Large intestine (tissue), 3 donors: ENCODE measurements around the gene DGAT2L6. TPM values are rescaled to one million over a fixed set of nuclear protein-coding genes. Genes with fewer than 3 reads are reported as not detected.
"Not testable (repeated sequence)": the region's sequence is repeated elsewhere in the genome, so short reads cannot be mapped to it uniquely, and the experiment has no call there.

ENCODE experiments used
- DNase-seq, 2 donors: peaks; one replicate each; pipeline versions ENCODE4 v3.0.0 to v3.0.0-alpha.2; 2013
- H3K27ac ChIP-seq: one replicate; pipeline ENCODE4 v1.5.1; 2013; ENCODE audit warnings: low read length
- H3K27me3 ChIP-seq: 2 replicates; pipeline ENCODE4 v1.6.1; 2013; ENCODE audit warnings: low read length; ENCODE audit not compliant: control insufficient read depth, insufficient read depth
- H3K36me3 ChIP-seq: 2 replicates; pipeline ENCODE4 v1.6.1; 2013; ENCODE audit warnings: low read length; ENCODE audit not compliant: control insufficient read depth, insufficient read depth
- H3K4me1 ChIP-seq: one replicate; pipeline ENCODE4 v1.6.1; 2013; ENCODE audit warnings: low read length; ENCODE audit not compliant: control insufficient read depth, insufficient read depth
- H3K4me3 ChIP-seq: one replicate; pipeline ENCODE4 v1.5.1; 2013; ENCODE audit warnings: low read length
- H3K9me3 ChIP-seq: one replicate; pipeline ENCODE4 v1.6.1; 2013; ENCODE audit warnings: mild to moderate bottlenecking, low read depth, low read length, moderate library complexity; ENCODE audit not compliant: control insufficient read depth
- WGBS: methylation state at CpG from one replicate; pipeline ENCODE4 v1.1.5; 2013; ENCODE audit warnings: low lambda C conversion rate; ENCODE audit not compliant: insufficient coverage; 5-methylcytosine and 5-hydroxymethylcytosine counted together
- polyA plus RNA-seq: library from polyadenylated mRNA; unstranded; fragments of 120-200 nt; gene quantifications from one replicate; pipeline ENCODE4 v1.2.1, GENCODE V29; 2013

DGAT2L6 gene
- polyA plus RNA-seq, 1 donor, result not detected

GRCh38 chrX:70196961-70197720 lies 19.9 kb downstream of the DGAT2L6 start:
- Histone ChIP-seq H3K4me1 (no peaks in the 10 kb centered on the region), H3K27me3 (no peaks in the 10 kb centered on the region), H3K4me3 (no peak overlapping the region), H3K36me3 (no peaks in the 10 kb centered on the region), H3K9me3 (no peaks in the 10 kb centered on the region), H3K27ac (no peak overlapping the region)
- WGBS, result no CpG with 5 or more reads among the region's 12 CpGs
- DNase-seq, result peak; percentile 32 to 40

- no peaks in the 10 kb centered on the region for H3K9me3 ChIP-seq
- no peak overlapping the region for H3K4me3 ChIP-seq
- no peak overlapping the region for H3K27ac ChIP-seq
- H3K4me1 ChIP-seq, result no peaks in the 10 kb centered on the region
- no peaks in the 10 kb centered on the region for H3K27me3 ChIP-seq
- WGBS, result no CpG with 5 or more reads among the region's 5 CpGs
- DNase-seq, result no peak
- no peaks in the 10 kb centered on the region for H3K36me3 ChIP-seq
Measured at GRCh38 chrX:70201732-70202131, 24.4 kb downstream of the DGAT2L6 start.

DNA sequence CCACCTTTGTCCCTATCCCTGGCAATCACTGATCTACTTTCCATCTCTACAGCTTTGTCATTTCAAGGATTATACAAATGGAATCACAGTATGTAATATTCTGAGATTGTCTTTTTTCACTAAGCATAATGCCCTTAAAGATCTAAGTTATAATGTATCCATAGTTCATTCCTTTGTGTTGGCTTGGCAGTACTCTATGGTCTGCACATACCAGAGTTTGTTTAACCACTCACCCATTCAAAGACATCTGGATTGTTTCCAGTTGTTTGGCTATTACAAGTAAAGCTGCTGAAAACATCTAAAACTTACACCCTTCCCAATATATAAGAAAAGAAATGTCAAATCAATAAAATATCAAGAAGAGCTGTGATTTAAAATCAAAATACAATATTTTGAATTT lies 31.2 kb downstream of the DGAT2L6 start:
- DNase-seq, result no peak
- no peak overlapping the region for H3K27ac ChIP-seq
- no peaks in the 10 kb centered on the region for H3K9me3 ChIP-seq
- no peaks in the 10 kb centered on the region for H3K27me3 ChIP-seq
- no peaks in the 10 kb centered on the region for H3K4me1 ChIP-seq
- no peak overlapping the region for H3K4me3 ChIP-seq
- no peaks in the 10 kb centered on the region for H3K36me3 ChIP-seq

- not testable (repeated sequence) for H3K4me1 ChIP-seq, H3K27me3 ChIP-seq, H3K9me3 ChIP-seq, H3K4me3 ChIP-seq, H3K36me3 ChIP-seq, DNase-seq, H3K27ac ChIP-seq
- no CpG with 5 or more reads among the region's 6 CpGs for whole genome bisulfite sequencing
Measured at GRCh38 chrX:70209570-70209969, 32.3 kb downstream of the DGAT2L6 start.

DNA sequence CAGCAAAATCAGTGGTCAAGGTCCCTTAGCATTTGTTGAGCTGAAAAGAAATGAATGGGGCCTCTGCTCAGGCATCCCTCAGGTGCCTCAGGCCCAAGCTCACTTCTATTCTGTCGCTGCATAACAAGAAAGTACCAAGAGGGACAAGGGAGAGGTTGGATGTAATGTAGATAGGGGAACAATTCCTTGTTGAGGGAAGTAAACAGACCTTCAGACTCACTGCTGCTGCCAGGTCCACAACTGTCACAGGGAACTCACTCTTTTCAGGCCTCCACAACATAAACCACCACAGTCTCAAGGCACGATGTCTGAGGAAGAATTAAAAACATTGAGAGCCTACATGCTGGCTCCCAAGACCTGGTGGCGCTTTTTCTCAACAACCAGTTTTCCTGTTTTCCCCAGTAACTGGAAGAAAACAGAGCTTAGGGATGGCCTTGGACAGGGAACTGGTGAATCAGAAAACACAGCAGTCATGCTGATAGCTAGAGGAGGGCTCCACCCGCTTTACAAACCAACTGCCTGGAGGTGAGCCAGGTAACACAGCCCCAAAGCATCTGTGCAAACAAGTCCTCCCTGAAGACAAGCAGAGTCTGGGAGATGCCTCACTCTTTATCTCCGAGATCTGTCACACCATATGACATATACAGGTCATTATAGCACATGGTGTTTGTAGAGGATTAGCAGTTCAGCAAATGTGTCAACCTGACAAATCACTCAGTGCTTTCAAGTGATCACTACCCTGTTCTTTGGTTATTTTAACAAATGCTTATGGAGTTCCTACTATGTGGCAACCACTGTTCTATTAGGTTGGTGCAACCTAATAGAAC lies 42.9 kb downstream of the DGAT2L6 start:
- Histone ChIP-seq H3K27ac (peak overlapping the region; percentile 1), H3K4me3 (no peak overlapping the region), H3K9me3 (no peaks in the 10 kb centered on the region), H3K27me3 (no peaks in the 10 kb centered on the region), H3K4me1 (no peaks in the 10 kb centered on the region), H3K36me3 (no peaks in the 10 kb centered on the region)
- DNase-seq, result peak; percentile 50 to 69
- no CpG with 5 or more reads among the region's 5 CpGs for WGBS

GRCh38 chrX:70226048-70226447 lies 48.8 kb downstream of the DGAT2L6 start:
- no peaks in the 10 kb centered on the region for H3K27me3 ChIP-seq
- H3K4me3 ChIP-seq, result no peak overlapping the region
- no peaks in the 10 kb centered on the region for H3K36me3 ChIP-seq

DNA sequence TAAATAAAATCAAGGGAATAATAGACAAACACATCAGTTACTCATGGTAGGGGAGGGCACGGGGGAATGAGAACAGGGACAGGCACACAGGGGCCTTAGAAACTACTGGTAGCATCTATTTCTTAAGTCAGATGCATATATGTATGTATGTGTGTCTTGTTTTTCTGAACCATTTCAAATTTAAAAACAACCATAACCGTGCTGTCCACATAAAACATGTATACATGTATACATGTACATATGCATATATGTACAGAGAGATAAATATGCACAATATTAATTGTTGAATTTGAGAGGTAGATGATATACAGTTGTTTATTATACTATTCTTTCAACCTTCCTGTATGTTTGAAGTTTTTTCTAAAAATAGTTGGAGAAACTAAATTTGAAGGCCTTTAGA lies 49.4 kb downstream of the DGAT2L6 start:
- no peaks in the 10 kb centered on the region for H3K27me3 ChIP-seq
- no peak for DNase-seq
- no CpG with 5 or more reads among the region's 2 CpGs for WGBS

More at GRCh38 chrX:70226048-70226447, 48.8 kb downstream of the DGAT2L6 start:
- Histone ChIP-seq H3K9me3 (no peaks in the 10 kb centered on the region), H3K4me1 (no peaks in the 10 kb centered on the region), H3K27ac (no peak overlapping the region)
- DNase-seq, result no peak

DNA sequence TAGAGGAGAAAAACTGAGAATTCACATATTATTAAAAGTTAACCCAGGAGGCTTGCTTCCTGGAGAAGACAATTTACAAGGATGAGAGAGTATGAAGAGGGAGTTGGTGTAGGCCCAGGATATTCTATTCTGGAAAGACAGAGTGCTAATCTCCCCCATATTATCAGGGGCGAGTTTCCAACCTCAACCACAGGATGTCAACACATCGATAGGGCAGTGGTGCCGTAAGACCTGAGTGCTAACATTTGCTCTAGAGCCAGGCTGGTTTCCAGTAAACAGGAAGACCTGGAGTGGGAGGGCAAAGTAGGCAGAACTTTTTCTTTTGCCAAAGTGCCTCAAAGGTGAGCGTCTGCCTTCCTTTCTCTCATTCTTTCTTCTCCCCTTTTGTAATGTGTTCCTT lies 54.4 kb downstream of the DGAT2L6 start:
- Histone ChIP-seq H3K27me3 (no peaks in the 10 kb centered on the region), H3K27ac (no peak overlapping the region), H3K9me3 (no peaks in the 10 kb centered on the region), H3K4me1 (no peaks in the 10 kb centered on the region), H3K36me3 (no peaks in the 10 kb centered on the region), H3K4me3 (no peak overlapping the region)
- no peak for DNase-seq
- WGBS, result no CpG with 5 or more reads among the region's 4 CpGs

More for the DNA sequence above, 49.4 kb downstream of the DGAT2L6 start:
- H3K36me3 ChIP-seq, result no peaks in the 10 kb centered on the region
- no peaks in the 10 kb centered on the region for H3K4me1 ChIP-seq
- no peaks in the 10 kb centered on the region for H3K9me3 ChIP-seq
- no peak overlapping the region for H3K27ac ChIP-seq
- no peak overlapping the region for H3K4me3 ChIP-seq

GRCh38 chrX:70234355-70234754 lies 57.1 kb downstream of the DGAT2L6 start, which contains the start of gene AWAT1:
Gene AWAT1 (plus strand): TSS chrX:70234655. CDS start chrX:70234696, 41 bp downstream.
- Histone ChIP-seq H3K27me3 (no peaks in the 10 kb centered on the region), H3K9me3 (no peaks in the 10 kb centered on the region), H3K36me3 (no peaks in the 10 kb centered on the region), H3K4me1 (no peaks in the 10 kb centered on the region), H3K27ac (no peak within 1 kb of the TSS), H3K4me3 (no peak within 1 kb of the TSS)
- no CpG with 5 or more reads among the region's 3 CpGs for WGBS
- no peak for DNase-seq

GRCh38 chrX:70240751-70241150 lies 63.5 kb downstream of the DGAT2L6 start:
- H3K27ac ChIP-seq, result no peak overlapping the region
- no peaks in the 10 kb centered on the region for H3K27me3 ChIP-seq
- no peaks in the 10 kb centered on the region for H3K4me1 ChIP-seq
- no peaks in the 10 kb centered on the region for H3K9me3 ChIP-seq
- DNase-seq, result no peak
- no peaks in the 10 kb centered on the region for H3K36me3 ChIP-seq
- WGBS, result no CpG with 5 or more reads among the region's 1 CpG
- H3K4me3 ChIP-seq, result no peak overlapping the region
